ENCODE results near the gene PWWP3B.
"Not testable (repeated sequence)": the region's sequence is repeated elsewhere in the genome, so short reads cannot be mapped to it uniquely, and the experiment has no call there.

PWWP3B gene

DNA sequence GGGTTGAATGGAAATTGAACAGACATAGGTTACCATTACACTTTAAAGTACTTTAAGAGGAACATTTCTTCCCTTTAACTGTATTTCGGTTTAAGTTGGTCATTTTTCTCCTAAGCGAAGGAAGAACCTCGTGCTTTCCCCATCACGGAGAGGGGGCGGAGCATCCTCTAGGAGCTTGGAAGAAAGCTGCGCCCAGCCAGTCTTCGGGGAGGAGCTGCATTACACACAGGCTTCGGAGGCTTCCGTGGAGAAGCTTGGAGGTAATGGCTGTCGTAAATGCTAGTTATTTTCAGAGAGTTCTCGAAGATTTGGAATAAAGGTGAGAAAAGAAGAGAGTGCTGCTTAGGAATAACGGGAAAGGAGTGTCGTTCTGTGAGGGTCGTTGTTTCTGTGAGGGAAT, at the start of gene PWWP3B:
PWWP3B (plus strand) TSS at position 199 of the 400 bp plus-strand sequence. CDS start 37,128 bp downstream, outside the sequence.
- DNase-seq (ENCODE audit: low read depth): no peak

- no peak for DNase-seq (ENCODE audit: low read depth)
Measured at GRCh38 chrX:106139048-106139447, 29.1 kb upstream of the PWWP3B start.

DNA sequence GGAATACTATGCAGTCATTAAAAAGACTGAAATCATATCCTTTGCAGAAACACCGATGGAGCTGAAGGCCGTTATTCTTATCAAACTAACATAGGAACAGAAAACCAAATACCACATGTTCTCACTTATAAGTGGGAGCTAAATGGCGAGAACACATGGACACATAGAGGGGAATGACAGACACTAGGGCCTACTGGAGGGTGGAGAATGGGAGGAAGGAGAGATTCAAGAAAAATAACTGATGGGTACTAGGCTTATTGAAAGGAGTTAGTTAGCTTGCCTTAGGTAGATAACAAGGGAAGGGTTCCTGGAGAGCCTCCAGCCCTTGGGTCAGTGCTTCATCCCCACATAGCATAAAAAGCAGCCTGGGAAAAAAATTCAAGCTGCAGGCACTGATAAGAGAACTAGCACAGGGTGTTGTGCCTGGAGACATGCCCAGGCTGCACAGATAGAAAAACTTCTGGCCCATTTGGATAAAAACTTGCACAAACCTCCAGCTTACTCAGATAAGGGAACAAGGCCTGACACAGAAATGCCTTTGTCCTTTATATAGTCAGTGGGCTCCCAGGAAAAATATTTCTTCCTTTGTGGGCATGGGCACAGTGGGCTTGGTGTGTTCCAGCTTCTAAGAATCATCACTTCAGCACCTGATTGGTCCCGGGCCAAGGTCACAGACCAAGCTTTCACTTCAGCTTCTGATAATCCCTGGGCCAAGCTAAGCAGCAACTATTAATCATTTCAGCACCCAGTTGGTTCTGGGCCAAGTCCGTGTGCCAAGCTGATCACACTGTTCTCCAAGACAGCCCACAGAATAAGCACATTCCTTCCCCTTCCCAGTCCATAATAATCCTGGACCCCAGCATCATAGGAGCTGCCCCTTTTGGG, 23.1 kb upstream of the PWWP3B start:
- no peak for DNase-seq (ENCODE audit: low read depth)

DNA sequence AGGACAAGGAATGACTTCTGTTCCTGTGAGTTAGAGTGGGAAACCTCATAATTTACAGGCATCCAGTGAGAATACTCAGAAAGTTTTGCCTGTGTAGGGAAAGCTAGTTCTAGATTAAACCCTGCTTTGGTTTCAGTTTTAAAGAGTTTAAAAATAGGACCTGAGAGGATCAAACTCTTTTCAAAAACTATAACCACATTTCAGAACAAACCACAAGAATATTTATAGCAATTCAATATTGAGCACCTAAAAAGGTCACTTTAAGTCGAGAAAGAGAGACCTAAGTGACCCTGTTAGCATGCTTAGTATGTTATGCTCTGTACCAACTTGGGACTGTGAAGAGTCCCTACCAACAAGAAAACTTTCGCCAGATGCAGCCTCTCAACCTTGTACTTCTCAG, 17.4 kb upstream of the PWWP3B start:
- no peak for DNase-seq (ENCODE audit: low read depth)

DNA sequence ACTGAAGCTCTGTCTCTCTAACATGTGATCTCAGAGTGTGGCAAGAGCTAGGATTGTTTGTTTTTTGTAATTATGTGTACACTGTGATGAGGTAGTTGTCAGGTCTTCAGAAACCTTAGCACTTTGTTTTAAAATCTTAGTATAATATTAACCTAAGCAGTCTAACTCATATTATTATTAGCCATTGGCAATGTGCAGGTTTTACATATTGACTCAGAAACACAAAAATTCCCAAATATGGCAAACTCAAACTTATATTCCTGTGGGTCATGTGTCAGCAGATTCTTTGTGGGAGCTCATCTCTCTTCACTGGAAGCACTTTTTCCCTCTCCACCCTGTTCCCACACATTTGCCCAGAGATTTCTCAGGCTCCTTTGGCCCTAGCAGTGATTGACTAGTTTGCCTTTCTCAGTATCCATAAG, 8.2 kb upstream of the PWWP3B start:
- no peak for DNase-seq (ENCODE audit: low read depth)

- DNase-seq (ENCODE audit: low read depth): no peak
Measured at GRCh38 chrX:106170318-106170717, 2.2 kb downstream of the PWWP3B start.

DNA sequence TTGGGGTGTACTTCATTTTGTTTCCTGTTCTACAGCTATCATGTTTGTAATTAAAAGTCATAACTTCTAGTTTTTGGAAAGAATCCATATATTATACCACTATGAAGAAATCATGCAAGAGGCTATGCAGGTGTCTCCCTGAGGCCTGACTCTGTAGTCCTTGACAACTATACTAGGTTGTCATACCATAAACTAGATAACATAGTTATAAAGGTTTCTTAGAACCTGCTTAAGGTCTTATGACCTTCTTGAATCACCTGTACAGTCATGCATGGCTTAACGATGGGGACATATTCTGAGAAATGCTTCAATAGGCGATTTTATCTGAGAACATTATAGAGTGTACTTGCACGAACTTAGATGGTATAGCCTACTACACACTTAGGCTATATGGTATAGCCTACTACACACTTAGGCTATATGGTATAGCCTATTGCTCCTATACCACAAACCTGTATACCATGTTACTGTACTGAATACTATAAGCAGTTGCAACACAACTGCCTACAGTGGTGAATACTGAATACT, 3.3 kb downstream of the PWWP3B start:
- no peak for DNase-seq (ENCODE audit: low read depth)

GRCh38 chrX:106177106-106177981, 9.2 kb downstream of the PWWP3B start:
- no peak for DNase-seq (ENCODE audit: low read depth)

GRCh38 chrX:106177982-106178321, 9.8 kb downstream of the PWWP3B start:
- DNase-seq (ENCODE audit: low read depth): no peak

- no peak for DNase-seq (ENCODE audit: low read depth)
Measured at GRCh38 chrX:106178826-106179225, 10.7 kb downstream of the PWWP3B start.

DNA sequence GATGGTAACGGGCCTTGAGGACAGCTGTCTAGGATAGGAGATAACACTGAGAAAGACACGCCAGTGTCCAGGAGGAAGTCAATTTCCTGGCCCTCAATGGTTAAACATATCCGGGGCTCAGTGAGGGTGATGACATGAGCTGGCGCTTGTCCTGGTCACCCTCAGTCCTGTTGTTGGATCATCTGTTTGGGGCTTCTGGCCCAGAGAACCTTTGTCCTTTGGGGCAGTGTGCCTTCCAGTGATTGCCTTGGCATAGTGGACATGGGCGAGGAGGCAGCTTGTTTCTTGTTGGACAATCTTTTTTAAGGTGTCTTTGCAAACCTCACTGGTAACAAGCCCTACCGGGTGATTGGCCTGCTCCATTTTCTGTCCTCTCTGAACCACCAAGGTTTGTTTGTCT, 15.6 kb downstream of the PWWP3B start:
- not testable (repeated sequence) for DNase-seq (ENCODE audit: low read depth)

DNA sequence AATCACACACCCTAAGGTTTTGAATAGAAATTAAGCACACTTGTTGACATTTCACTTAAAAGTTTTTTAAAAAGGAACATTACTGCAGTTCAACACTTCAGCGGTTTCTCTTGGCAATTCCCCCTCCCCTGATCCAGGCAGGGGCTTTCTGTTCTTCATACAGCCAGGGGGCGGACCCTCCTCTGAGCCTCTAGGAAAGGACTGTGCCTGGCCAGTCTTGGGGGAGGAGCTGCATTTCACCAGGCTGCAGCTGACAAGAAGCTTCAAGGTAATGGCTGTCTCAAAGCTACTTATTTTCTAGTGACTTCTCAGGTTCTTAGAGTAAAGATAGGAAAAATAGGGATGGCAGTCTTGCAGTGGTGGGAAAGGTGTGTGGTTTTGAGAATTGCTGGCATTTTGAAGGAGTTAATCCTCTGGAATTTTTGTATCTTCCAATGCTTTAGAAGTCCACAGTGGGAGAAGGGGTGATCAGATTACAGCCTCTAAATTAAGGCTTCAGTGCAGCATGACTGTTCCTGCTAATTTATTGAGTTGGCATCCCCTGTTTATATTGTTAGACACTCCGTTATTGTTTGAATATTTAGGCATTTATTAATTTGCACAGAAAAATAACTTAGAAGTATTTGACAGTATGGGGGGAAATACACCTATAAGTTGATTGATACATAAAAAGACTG, 33.5 kb downstream of the PWWP3B start:
- DNase-seq (ENCODE audit: low read depth): no peak

- DNase-seq (ENCODE audit: low read depth): no peak
Measured at GRCh38 chrX:106203315-106203714, 35.2 kb downstream of the PWWP3B start.

DNA sequence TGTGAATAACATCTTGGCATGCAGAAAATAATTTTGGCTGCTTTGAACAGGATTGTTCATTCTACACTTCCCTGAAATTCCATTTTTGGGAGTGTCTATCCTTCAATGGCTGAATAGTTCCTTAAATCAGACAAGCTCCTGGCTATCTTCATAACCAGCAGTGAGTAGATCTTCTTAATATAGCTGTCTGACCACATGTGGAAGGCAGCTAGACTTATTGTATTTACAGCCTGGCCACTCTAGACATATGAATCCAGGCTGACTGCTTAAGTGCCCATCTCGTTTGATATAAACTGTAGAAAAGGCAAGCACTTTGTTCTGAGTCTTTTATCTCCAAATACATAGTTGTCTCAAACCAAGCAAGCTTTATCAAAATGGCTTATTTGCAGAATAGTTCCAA, 40.0 kb downstream of the PWWP3B start:
- DNase-seq (ENCODE audit: low read depth): no peak

Measured in activated T-cell treated with anti-CD3 and anti-CD28 coated beads for 1 hour (primary cell).